WTC11 (cell line): ENCODE data around the gene CYTH3.

Experiments
- CREB1 ChIP-seq: sonication (generic); formaldehyde crosslinking; IDR thresholded peaks from 2 replicates; pipeline ENCODE4 v1.8.0; 2023; ENCODE audit warnings: mild to moderate bottlenecking, missing genetic modification reagents
- TCF7 ChIP-seq: sonication (generic); formaldehyde crosslinking; IDR thresholded peaks from 2 replicates; pipeline ENCODE4 v1.8.0; 2022; ENCODE audit warnings: mild to moderate bottlenecking, low read depth, missing genetic modification reagents, moderate library complexity
- TEAD4 ChIP-seq: sonication (generic); formaldehyde crosslinking; IDR thresholded peaks from 2 replicates; pipeline ENCODE4 v1.8.0; 2022; ENCODE audit warnings: mild to moderate bottlenecking, missing genetic modification reagents
- ZNF263 ChIP-seq: sonication (generic); formaldehyde crosslinking; IDR thresholded peaks from 2 replicates; pipeline ENCODE4 v1.8.1; 2022; ENCODE audit warnings: low read depth, mild to moderate bottlenecking, moderate library complexity, missing genetic modification reagents
- TF ChIP-seq, protein P1 (sequence below): fragments of 200-600 bp; IDR thresholded peaks from 2 replicates; pipeline ENCODE4 v1.8.0; 2022; ENCODE audit warnings: antibody characterized with exemption
- TF ChIP-seq, protein P2 (sequence below): sonication (generic); formaldehyde crosslinking; IDR thresholded peaks from 2 replicates; pipeline ENCODE4 v1.8.1; 2022; ENCODE audit warnings: mild to moderate bottlenecking, moderate library complexity, missing genetic modification reagents
- TF ChIP-seq, protein P3 (sequence below): sonication (generic); formaldehyde crosslinking; IDR thresholded peaks from 2 replicates; pipeline ENCODE4 v1.8.0; 2022; ENCODE audit warnings: missing genetic modification reagents
- TF ChIP-seq, protein P4 (sequence below): sonication (generic); formaldehyde crosslinking; conservative IDR thresholded peaks from 2 replicates; pipeline ENCODE4 v1.8.1; 2023; ENCODE audit warnings: mild to moderate bottlenecking, low read depth, missing genetic modification reagents, moderate library complexity

DNA sequence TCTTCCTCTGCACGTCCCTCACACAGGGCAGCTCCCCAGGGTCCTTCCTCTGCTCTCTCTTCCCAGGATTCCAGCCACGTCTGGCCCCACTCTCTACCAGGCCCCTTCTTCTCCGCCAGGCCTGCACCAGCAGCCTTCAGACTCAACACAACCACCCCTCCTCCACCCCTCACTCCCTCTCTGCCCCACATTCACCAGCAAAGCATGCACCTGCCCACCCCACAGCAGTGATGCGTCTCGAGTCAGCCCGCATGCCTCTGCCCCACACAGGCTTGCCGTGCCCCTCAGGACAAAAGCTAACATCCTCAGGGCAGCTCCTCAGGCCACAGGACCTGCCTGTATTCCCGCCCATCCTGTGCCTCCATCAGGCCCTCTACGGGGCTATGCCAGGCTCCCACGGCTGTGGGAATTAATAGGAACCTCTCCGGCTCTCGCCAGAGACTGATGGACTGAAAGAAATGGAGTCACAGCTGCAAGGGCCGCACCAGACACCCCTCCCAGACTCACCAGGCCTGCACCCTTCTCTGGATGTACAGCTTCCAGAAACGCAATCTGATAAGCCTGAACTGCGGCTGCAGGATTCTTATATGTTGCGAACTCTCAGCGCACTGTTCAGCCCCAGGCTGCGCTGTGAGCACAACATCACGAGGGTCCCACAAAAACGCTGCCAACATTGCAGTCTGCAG lies 100.1 kb downstream of the CYTH3 start:
- TF ChIP-seq ZNF263 (CRISPR knock-in tag) (no peak), CREB1 (CRISPR knock-in tag) (no peak), TCF7 (CRISPR knock-in tag) (no peak), TEAD4 (CRISPR knock-in tag) (no peak)
- TF ChIP-seq, protein P1, sequence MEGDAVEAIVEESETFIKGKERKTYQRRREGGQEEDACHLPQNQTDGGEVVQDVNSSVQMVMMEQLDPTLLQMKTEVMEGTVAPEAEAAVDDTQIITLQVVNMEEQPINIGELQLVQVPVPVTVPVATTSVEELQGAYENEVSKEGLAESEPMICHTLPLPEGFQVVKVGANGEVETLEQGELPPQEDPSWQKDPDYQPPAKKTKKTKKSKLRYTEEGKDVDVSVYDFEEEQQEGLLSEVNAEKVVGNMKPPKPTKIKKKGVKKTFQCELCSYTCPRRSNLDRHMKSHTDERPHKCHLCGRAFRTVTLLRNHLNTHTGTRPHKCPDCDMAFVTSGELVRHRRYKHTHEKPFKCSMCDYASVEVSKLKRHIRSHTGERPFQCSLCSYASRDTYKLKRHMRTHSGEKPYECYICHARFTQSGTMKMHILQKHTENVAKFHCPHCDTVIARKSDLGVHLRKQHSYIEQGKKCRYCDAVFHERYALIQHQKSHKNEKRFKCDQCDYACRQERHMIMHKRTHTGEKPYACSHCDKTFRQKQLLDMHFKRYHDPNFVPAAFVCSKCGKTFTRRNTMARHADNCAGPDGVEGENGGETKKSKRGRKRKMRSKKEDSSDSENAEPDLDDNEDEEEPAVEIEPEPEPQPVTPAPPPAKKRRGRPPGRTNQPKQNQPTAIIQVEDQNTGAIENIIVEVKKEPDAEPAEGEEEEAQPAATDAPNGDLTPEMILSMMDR: no peak
- TF ChIP-seq, protein P2, sequence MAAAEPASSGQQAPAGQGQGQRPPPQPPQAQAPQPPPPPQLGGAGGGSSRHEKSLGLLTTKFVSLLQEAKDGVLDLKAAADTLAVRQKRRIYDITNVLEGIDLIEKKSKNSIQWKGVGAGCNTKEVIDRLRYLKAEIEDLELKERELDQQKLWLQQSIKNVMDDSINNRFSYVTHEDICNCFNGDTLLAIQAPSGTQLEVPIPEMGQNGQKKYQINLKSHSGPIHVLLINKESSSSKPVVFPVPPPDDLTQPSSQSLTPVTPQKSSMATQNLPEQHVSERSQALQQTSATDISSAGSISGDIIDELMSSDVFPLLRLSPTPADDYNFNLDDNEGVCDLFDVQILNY (CRISPR knock-in tag): no peak
- TF ChIP-seq, protein P3, sequence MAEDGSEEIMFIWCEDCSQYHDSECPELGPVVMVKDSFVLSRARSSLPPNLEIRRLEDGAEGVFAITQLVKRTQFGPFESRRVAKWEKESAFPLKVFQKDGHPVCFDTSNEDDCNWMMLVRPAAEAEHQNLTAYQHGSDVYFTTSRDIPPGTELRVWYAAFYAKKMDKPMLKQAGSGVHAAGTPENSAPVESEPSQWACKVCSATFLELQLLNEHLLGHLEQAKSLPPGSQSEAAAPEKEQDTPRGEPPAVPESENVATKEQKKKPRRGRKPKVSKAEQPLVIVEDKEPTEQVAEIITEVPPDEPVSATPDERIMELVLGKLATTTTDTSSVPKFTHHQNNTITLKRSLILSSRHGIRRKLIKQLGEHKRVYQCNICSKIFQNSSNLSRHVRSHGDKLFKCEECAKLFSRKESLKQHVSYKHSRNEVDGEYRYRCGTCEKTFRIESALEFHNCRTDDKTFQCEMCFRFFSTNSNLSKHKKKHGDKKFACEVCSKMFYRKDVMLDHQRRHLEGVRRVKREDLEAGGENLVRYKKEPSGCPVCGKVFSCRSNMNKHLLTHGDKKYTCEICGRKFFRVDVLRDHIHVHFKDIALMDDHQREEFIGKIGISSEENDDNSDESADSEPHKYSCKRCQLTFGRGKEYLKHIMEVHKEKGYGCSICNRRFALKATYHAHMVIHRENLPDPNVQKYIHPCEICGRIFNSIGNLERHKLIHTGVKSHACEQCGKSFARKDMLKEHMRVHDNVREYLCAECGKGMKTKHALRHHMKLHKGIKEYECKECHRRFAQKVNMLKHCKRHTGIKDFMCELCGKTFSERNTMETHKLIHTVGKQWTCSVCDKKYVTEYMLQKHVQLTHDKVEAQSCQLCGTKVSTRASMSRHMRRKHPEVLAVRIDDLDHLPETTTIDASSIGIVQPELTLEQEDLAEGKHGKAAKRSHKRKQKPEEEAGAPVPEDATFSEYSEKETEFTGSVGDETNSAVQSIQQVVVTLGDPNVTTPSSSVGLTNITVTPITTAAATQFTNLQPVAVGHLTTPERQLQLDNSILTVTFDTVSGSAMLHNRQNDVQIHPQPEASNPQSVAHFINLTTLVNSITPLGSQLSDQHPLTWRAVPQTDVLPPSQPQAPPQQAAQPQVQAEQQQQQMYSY (CRISPR knock-in tag): no peak
- TF ChIP-seq, protein P4, sequence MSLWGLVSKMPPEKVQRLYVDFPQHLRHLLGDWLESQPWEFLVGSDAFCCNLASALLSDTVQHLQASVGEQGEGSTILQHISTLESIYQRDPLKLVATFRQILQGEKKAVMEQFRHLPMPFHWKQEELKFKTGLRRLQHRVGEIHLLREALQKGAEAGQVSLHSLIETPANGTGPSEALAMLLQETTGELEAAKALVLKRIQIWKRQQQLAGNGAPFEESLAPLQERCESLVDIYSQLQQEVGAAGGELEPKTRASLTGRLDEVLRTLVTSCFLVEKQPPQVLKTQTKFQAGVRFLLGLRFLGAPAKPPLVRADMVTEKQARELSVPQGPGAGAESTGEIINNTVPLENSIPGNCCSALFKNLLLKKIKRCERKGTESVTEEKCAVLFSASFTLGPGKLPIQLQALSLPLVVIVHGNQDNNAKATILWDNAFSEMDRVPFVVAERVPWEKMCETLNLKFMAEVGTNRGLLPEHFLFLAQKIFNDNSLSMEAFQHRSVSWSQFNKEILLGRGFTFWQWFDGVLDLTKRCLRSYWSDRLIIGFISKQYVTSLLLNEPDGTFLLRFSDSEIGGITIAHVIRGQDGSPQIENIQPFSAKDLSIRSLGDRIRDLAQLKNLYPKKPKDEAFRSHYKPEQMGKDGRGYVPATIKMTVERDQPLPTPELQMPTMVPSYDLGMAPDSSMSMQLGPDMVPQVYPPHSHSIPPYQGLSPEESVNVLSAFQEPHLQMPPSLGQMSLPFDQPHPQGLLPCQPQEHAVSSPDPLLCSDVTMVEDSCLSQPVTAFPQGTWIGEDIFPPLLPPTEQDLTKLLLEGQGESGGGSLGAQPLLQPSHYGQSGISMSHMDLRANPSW (CRISPR knock-in tag): no peak
